DOHH2 (cell line): ENCODE data around the gene CCNF.
"Not testable (repeated sequence)": the region's sequence is repeated elsewhere in the genome, so short reads cannot be mapped to it uniquely, and the experiment has no call there.

ENCODE experiments used
- H3F3A ChIP-seq: fragments of 200-600 bp; sonication (generic), shearing (Covaris generic); 2 replicates; pipeline ENCODE4 v1.6.0; 2016; ENCODE audit warnings: antibody characterized with exemption, mild to moderate bottlenecking; ENCODE audit not compliant: control insufficient read depth, insufficient read depth
- H3K27ac ChIP-seq: fragments of 200-600 bp; sonication (generic); 2 replicates; pipeline ENCODE4 v1.5.1; 2014; ENCODE audit warnings: low read depth, mild to moderate bottlenecking, low read length, moderate library complexity
- H3K27me3 ChIP-seq: fragments of 200-600 bp; sonication (generic); 2 replicates; pipeline ENCODE4 v1.6.1; 2014; ENCODE audit warnings: mild to moderate bottlenecking, low read length, mixed read lengths; ENCODE audit not compliant: control insufficient read depth
- H3K36me3 ChIP-seq: fragments of 200-600 bp; sonication (generic); 2 replicates; pipeline ENCODE4 v1.6.1; 2014; ENCODE audit warnings: mild to moderate bottlenecking, low read length, moderate library complexity, mixed read lengths; ENCODE audit not compliant: control insufficient read depth
- H3K4me1 ChIP-seq: fragments of 200-600 bp; sonication (generic); 2 replicates; pipeline ENCODE4 v1.6.1; 2014; ENCODE audit warnings: mild to moderate bottlenecking, low read length, mixed read lengths; ENCODE audit not compliant: control insufficient read depth
- H3K4me2 ChIP-seq: fragments of 200-600 bp; sonication (generic); 2 replicates; pipeline ENCODE4 v1.6.0; 2014; ENCODE audit warnings: mild to moderate bottlenecking, low read length, moderate library complexity
- H3K4me3 ChIP-seq: fragments of 200-600 bp; sonication (generic); 2 replicates; pipeline ENCODE4 v1.5.1; 2014; ENCODE audit warnings: mild to moderate bottlenecking, low read length, mixed read lengths
- H3K79me2 ChIP-seq: fragments of 200-600 bp; sonication (generic); 2 replicates; pipeline ENCODE4 v1.6.1; 2014; ENCODE audit warnings: mild to moderate bottlenecking, low read length, mixed read lengths; ENCODE audit not compliant: control insufficient read depth
- H3K9me2 ChIP-seq: fragments of 200-600 bp; sonication (generic); replicated peaks from 2 replicates; pipeline ENCODE4 v1.6.1; 2014; ENCODE audit warnings: mild to moderate bottlenecking, low read length, mixed read lengths; ENCODE audit not compliant: control insufficient read depth
- H3K9me3 ChIP-seq: fragments of 200-600 bp; sonication (generic); 2 replicates; pipeline ENCODE4 v1.6.1; 2014; ENCODE audit warnings: antibody characterized with exemption, low read length, mixed read lengths; ENCODE audit not compliant: control insufficient read depth, insufficient read depth
- H4K20me1 ChIP-seq: fragments of 200-600 bp; sonication (generic); 2 replicates; pipeline ENCODE4 v1.6.0; 2014; ENCODE audit warnings: low read depth, mild to moderate bottlenecking, antibody characterized with exemption, low read length, moderate library complexity; ENCODE audit not compliant: control insufficient read depth, insufficient read depth
- CTCF ChIP-seq: fragments of 200-600 bp; sonication (generic); IDR thresholded peaks from one replicate; pipeline ENCODE4 v1.5.1; 2014; ENCODE audit warnings: antibody characterized with exemption, mild to moderate bottlenecking, low read depth, low read length; ENCODE audit not compliant: poor library complexity, severe bottlenecking
- EZH2phosphoT487 ChIP-seq: fragments of 200-600 bp; sonication (generic); IDR thresholded peaks from 2 replicates; pipeline ENCODE4 v1.6.1; 2017; ENCODE audit warnings: borderline replicate concordance, mild to moderate bottlenecking, antibody characterized with exemption, low read length, moderate library complexity, mixed read lengths

CCNF gene

GRCh38 chr16:2385190-2385836, 43.9 kb upstream of the CCNF start:
- Histone ChIP-seq H3K4me2 (no peak overlapping the region), H3K36me3 (no peaks in the 10 kb centered on the region), H4K20me1 (no peaks in the 10 kb centered on the region), H3K79me2 (no peaks in the 10 kb centered on the region), H3K4me1 (no peaks in the 10 kb centered on the region), H3K9me2 (no peaks in the 10 kb centered on the region), H3K4me3 (no peak overlapping the region), H3K27ac (no peak overlapping the region), H3F3A (no peaks in the 10 kb centered on the region), H3K27me3 (peaks cover 13% of the 10 kb centered on the region), H3K9me3 (peaks cover 6% of the 10 kb centered on the region; the same call in 1 of the 2 replicates)
- TF ChIP-seq CTCF = no peak
- TF ChIP-seq EZH2phosphoT487 = no peak

DNA sequence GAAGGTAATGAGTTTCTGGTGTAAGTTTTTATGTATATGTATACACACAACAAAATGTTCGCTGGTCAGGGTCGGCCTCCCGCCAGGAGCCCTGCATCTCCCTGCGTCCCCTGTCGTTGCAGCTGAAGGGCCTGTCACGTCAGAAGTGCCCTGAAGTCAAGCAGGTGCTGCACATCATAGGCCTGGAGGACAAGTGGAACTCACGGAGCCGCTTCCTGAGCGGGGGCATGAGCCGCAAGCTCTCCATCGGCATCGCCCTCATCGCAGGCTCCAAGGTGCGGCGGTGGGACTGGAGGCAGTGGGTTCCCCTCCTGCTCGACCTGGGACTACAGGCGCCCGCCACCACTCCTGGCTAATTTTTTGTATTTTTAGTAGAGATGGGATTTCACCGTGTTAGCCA, 43.3 kb upstream of the CCNF start:
- not testable (repeated sequence) for H3K79me2 ChIP-seq

GRCh38 chr16:2386990-2387389, 42.3 kb upstream of the CCNF start:
- Histone ChIP-seq H3K9me2 (no peaks in the 10 kb centered on the region), H3K27me3 (peaks cover 10% of the 10 kb centered on the region), H3K27ac (no peak overlapping the region), H3K36me3 (no peaks in the 10 kb centered on the region), H3K4me1 (no peaks in the 10 kb centered on the region), H3K79me2 (no peaks in the 10 kb centered on the region), H3K9me3 (peaks cover 6% of the 10 kb centered on the region; the same call in 1 of the 2 replicates), H3K4me2 (no peak overlapping the region), H3F3A (no peaks in the 10 kb centered on the region), H3K4me3 (no peak overlapping the region), H4K20me1 (no peaks in the 10 kb centered on the region)
- no peak for TF ChIP-seq EZH2phosphoT487
- peak; percentile 19 for TF ChIP-seq CTCF

More for the DNA sequence above, 43.3 kb upstream of the CCNF start:
- H3K4me3 ChIP-seq, H3K36me3 ChIP-seq, H3K9me2 ChIP-seq, H3K9me3 ChIP-seq, H3K4me2 ChIP-seq, H4K20me1 ChIP-seq, H3F3A ChIP-seq, H3K27ac ChIP-seq, H3K4me1 ChIP-seq: not testable (repeated sequence)
- H3K27me3 ChIP-seq = peaks cover 13% of the 10 kb centered on the region

- Histone ChIP-seq H3K9me3 (peaks cover 6% of the 10 kb centered on the region; the same call in 1 of the 2 replicates), H3K4me1 (no peaks in the 10 kb centered on the region), H3K27me3 (peaks cover 8% of the 10 kb centered on the region), H3K4me3 (no peak overlapping the region), H4K20me1 (no peaks in the 10 kb centered on the region), H3F3A (no peaks in the 10 kb centered on the region), H3K36me3 (no peaks in the 10 kb centered on the region), H3K4me2 (no peak overlapping the region), H3K79me2 (no peaks in the 10 kb centered on the region), H3K9me2 (no peaks in the 10 kb centered on the region), H3K27ac (no peak overlapping the region)
- TF ChIP-seq CTCF = no peak
- TF ChIP-seq EZH2phosphoT487 = no peak
These were observed 40.9 kb upstream of the CCNF start for GRCh38 chr16:2388139-2388874.
